Stimulated activated CD4-positive, alpha-beta T cell treated with anti-CD3 and anti-CD28 coated beads, Interleukin-1b, Interleukin-23, amount 100 ng/mL, for 4 hours (primary cell): ENCODE measurements around the gene CEP44.
"Not testable (repeated sequence)": the region's sequence is repeated elsewhere in the genome, so short reads cannot be mapped to it uniquely, and the experiment has no call there.

Experiments used
- DNase-seq, 2 donors: peaks; one replicate each; pipeline ENCODE4 v3.0.0-alpha.2; 2020; ENCODE audit warnings: low read depth in 2 of 2

CEP44 gene

GRCh38 chr4:174283507-174284471 lies at the start of gene CEP44, which contains the start of gene FBXO8:
CEP44 (plus strand) TSS chr4:174283911; CDS start chr4:174299122, 15,211 bp downstream.
FBXO8 (minus strand) TSS chr4:174283667; CDS start chr4:174263092, 20,575 bp downstream.
- peak; percentile 32 to 39 for DNase-seq

- no peak for DNase-seq
Observed at GRCh38 chr4:174236359-174236758, 47.4 kb upstream of the CEP44 start.

GRCh38 chr4:174241162-174241561 lies 42.5 kb upstream of the CEP44 start:
- no peak for DNase-seq

- DNase-seq: no peak
Observed at GRCh38 chr4:174244441-174244840, 39.3 kb upstream of the CEP44 start.

GRCh38 chr4:174245714-174246113 lies 38.0 kb upstream of the CEP44 start:
- no peak for DNase-seq

- no peak for DNase-seq
Observed at GRCh38 chr4:174248407-174248806, 35.3 kb upstream of the CEP44 start.

- DNase-seq: no peak
Observed at GRCh38 chr4:174252412-174252811, 31.3 kb upstream of the CEP44 start.

GRCh38 chr4:174254613-174255012 lies 29.1 kb upstream of the CEP44 start:
- no peak for DNase-seq

- DNase-seq: no peak
Observed at GRCh38 chr4:174255374-174255773, 28.3 kb upstream of the CEP44 start.

GRCh38 chr4:174255786-174256185 lies 27.9 kb upstream of the CEP44 start:
- no peak for DNase-seq

GRCh38 chr4:174256277-174256713 lies 27.4 kb upstream of the CEP44 start:
- DNase-seq: no peak

GRCh38 chr4:174259580-174259979 lies 24.1 kb upstream of the CEP44 start:
- DNase-seq: no peak

GRCh38 chr4:174260099-174260498 lies 23.6 kb upstream of the CEP44 start:
- no peak for DNase-seq

- not testable (repeated sequence) for DNase-seq
Observed at GRCh38 chr4:174261432-174261831, 22.3 kb upstream of the CEP44 start.

GRCh38 chr4:174262624-174263444 lies 20.9 kb upstream of the CEP44 start:
- DNase-seq: no peak

GRCh38 chr4:174263445-174263736 lies 20.3 kb upstream of the CEP44 start:
- DNase-seq: no peak

GRCh38 chr4:174265916-174266315 lies 17.8 kb upstream of the CEP44 start:
- no peak for DNase-seq

- no peak for DNase-seq
Observed at GRCh38 chr4:174266416-174266815, 17.3 kb upstream of the CEP44 start.

GRCh38 chr4:174273930-174274329 lies 9.8 kb upstream of the CEP44 start:
- DNase-seq: no peak

- no peak for DNase-seq
Observed at GRCh38 chr4:174274436-174274835, 9.3 kb upstream of the CEP44 start.

- DNase-seq: no peak
Observed at GRCh38 chr4:174275101-174275500, 8.6 kb upstream of the CEP44 start.

- DNase-seq: no peak
Observed at GRCh38 chr4:174277433-174277832, 6.3 kb upstream of the CEP44 start.

GRCh38 chr4:174278467-174278866 lies 5.2 kb upstream of the CEP44 start:
- DNase-seq: no peak
